Prostate gland (tissue), 2 donors: ENCODE results near the gene MAGI2.

Experiments
- POLR2A ChIP-seq: fragments of 450-650 bp; IDR thresholded peaks from one replicate; pipeline ENCODE4 v1.6.1; 2016; ENCODE audit warnings: antibody characterized with exemption, mild to moderate bottlenecking
- POLR2AphosphoS5 ChIP-seq: sonication (generic); formaldehyde crosslinking; IDR thresholded peaks from one replicate; pipeline ENCODE4 v1.6.1; 2017; ENCODE audit warnings: antibody characterized with exemption
- TF ChIP-seq, protein P1 (sequence below), 4 experiments: fragments of 200-600 bp in 2 of 4; fragments of 450-650 bp in 2 of 4; sonication (generic) in 2 of 4; IDR thresholded peaks; 1 replicate in 3 of 4; 2 replicates in 1 of 4; pipeline ENCODE4 v1.5.1; 2016 to 2019; ENCODE audit warnings: antibody characterized with exemption in 4 of 4, mild to moderate bottlenecking in 2 of 4, moderate library complexity in 2 of 4

DNA sequence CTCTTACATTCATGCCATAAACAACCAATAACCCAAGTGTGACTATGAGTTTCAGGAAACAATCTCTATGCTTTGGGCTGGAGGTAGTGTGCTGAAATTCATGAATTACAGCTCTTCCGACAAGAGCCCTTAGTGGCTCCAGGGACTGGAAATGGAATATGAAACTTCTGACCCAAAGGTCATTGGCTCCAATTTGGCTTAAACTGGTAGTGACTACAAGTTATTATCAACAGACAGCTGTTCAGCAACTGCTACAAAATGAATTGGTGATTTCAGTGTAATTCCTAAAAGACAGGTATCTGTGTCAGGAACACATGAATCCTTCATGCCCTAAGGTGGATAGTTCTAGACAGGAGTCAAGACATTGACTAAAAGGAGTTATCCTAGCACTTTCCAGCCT, 909.5 kb downstream of the MAGI2 start:
- TF ChIP-seq POLR2A (no peak), POLR2AphosphoS5 (no peak)
- TF ChIP-seq, protein P1, sequence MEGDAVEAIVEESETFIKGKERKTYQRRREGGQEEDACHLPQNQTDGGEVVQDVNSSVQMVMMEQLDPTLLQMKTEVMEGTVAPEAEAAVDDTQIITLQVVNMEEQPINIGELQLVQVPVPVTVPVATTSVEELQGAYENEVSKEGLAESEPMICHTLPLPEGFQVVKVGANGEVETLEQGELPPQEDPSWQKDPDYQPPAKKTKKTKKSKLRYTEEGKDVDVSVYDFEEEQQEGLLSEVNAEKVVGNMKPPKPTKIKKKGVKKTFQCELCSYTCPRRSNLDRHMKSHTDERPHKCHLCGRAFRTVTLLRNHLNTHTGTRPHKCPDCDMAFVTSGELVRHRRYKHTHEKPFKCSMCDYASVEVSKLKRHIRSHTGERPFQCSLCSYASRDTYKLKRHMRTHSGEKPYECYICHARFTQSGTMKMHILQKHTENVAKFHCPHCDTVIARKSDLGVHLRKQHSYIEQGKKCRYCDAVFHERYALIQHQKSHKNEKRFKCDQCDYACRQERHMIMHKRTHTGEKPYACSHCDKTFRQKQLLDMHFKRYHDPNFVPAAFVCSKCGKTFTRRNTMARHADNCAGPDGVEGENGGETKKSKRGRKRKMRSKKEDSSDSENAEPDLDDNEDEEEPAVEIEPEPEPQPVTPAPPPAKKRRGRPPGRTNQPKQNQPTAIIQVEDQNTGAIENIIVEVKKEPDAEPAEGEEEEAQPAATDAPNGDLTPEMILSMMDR (IDR thresholded peaks at IDR 0.05) = no peak
